GM23338 (cell line): ENCODE data around the gene ALOX12.

ENCODE experiments used
- CTCF ChIP-seq, 2 experiments: fragments of 200-600 bp in 1 of 2; sonication (generic) in 1 of 2; conservative IDR thresholded peaks; 2 replicates each; pipeline versions ENCODE4 v1.5.1 to v1.6.1; 2016 to 2017; ENCODE audit warnings: antibody characterized with exemption in 2 of 2, low read depth in 2 of 2, mild to moderate bottlenecking in 2 of 2, moderate library complexity in 1 of 2
- EZH2 ChIP-seq: fragments of 200-600 bp; sonication (generic); IDR thresholded peaks from one replicate; pipeline ENCODE4 v1.8.0; 2017; ENCODE audit warnings: antibody characterized with exemption, mild to moderate bottlenecking, low read depth; ENCODE audit not compliant: unreplicated experiment
- POLR2AphosphoS5 ChIP-seq: IDR thresholded peaks from 2 replicates; pipeline ENCODE4 v1.6.1; 2016; ENCODE audit warnings: antibody characterized with exemption, low read depth
- STAT1 ChIP-seq: IDR thresholded peaks from one replicate; pipeline ENCODE4 v1.6.1; 2016; ENCODE audit warnings: antibody characterized with exemption; ENCODE audit not compliant: unreplicated experiment

- no peak for TF ChIP-seq CTCF (conservative IDR thresholded peaks at IDR 0.05; ENCODE audit: low read depth in 2 of 2)
- TF ChIP-seq EZH2 = no peak
- no peak for TF ChIP-seq POLR2AphosphoS5
- TF ChIP-seq STAT1 = no peak
These were observed 29.4 kb downstream of the ALOX12 start for GRCh38 chr17:7025245-7025644.
